ENCODE measurements around the gene FMN1. TPM values are rescaled to one million over a fixed set of nuclear protein-coding genes. Genes with fewer than 3 reads are reported as not detected.

The FMN1 gene
- total RNA-seq, 2 donors from 2014 or later = 2.4 to 3.1 TPM

- Histone ChIP-seq H3K27me3 (no peaks in the 10 kb centered on the region), H3K36me3 (no peaks in the 10 kb centered on the region), H3K9me3 (no peaks in the 10 kb centered on the region), H3K4me1 (peaks cover 0 to 7% of the 10 kb centered on the region in 2 donors), H3K4me3 (no peak overlapping the region), H3K27ac (no peak overlapping the region)
- TF ChIP-seq CTCF (IDR thresholded peaks at IDR 0.05) = no peak
- DNase-seq (ENCODE audit: low spot score) = no peak
Observed at GRCh38 chr15:33008284-33008995, 186.1 kb downstream of the FMN1 start.

GRCh38 chr15:33007303-33007855 is 187.1 kb downstream of the FMN1 start:
- H3K27ac ChIP-seq = no peak overlapping the region
- no peaks in the 10 kb centered on the region for H3K27me3 ChIP-seq
- H3K4me1 ChIP-seq = peaks cover 0 to 7% of the 10 kb centered on the region in 2 donors
- no peak for DNase-seq (ENCODE audit: low spot score)
- no peaks in the 10 kb centered on the region for H3K9me3 ChIP-seq
- H3K36me3 ChIP-seq = no peaks in the 10 kb centered on the region
- peak in 1 of 2 donors; percentile 17 for TF ChIP-seq CTCF (IDR thresholded peaks at IDR 0.05)
- no peak overlapping the region for H3K4me3 ChIP-seq

DNA sequence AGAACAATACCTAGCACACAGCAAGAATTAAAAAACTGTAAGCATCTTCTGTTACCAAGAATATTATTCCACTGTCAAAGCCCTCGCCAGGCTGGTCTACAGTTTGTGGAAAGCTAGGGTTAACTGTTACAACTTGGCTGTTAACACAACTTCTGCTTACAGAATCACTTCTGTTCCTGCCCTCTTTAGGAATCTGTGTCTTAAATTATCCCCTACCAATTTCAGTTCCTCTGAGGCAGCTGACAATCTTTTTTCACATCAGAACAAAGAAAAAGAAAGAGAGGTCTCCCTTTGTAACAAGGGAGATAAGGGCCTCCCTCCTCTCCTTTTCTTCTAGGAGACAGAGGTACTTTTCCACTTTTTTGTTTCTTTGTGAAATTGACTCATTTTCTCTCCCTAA is 188.9 kb downstream of the FMN1 start:
- H3K4me1 ChIP-seq = peaks cover 0 to 7% of the 10 kb centered on the region in 2 donors
- no peaks in the 10 kb centered on the region for H3K9me3 ChIP-seq
- H3K36me3 ChIP-seq = no peaks in the 10 kb centered on the region
- no peak for TF ChIP-seq CTCF (IDR thresholded peaks at IDR 0.05)
- DNase-seq (ENCODE audit: low spot score) = no peak
- no peak overlapping the region for H3K4me3 ChIP-seq
- no peak overlapping the region for H3K27ac ChIP-seq
- no peaks in the 10 kb centered on the region for H3K27me3 ChIP-seq

- H3K27me3 ChIP-seq = no peaks in the 10 kb centered on the region
- H3K36me3 ChIP-seq = no peaks in the 10 kb centered on the region
- no peaks in the 10 kb centered on the region for H3K4me1 ChIP-seq
- no peak overlapping the region for H3K4me3 ChIP-seq
- H3K27ac ChIP-seq = no peak overlapping the region
- no peak for DNase-seq (ENCODE audit: low spot score)
- peaks cover 0 to 8% of the 10 kb centered on the region in 2 donors for H3K9me3 ChIP-seq
- TF ChIP-seq CTCF (IDR thresholded peaks at IDR 0.05) = no peak
Observed at GRCh38 chr15:33001926-33002325, 192.6 kb downstream of the FMN1 start.

- no peaks in the 10 kb centered on the region for H3K36me3 ChIP-seq
- H3K4me1 ChIP-seq = no peaks in the 10 kb centered on the region
- no peak overlapping the region for H3K27ac ChIP-seq
- DNase-seq (ENCODE audit: low spot score) = peak; percentile 67
- TF ChIP-seq CTCF (IDR thresholded peaks at IDR 0.05) = no peak
- no peak overlapping the region for H3K4me3 ChIP-seq
- peaks cover 0 to 8% of the 10 kb centered on the region in 2 donors for H3K9me3 ChIP-seq
- no peaks in the 10 kb centered on the region for H3K27me3 ChIP-seq
Observed at GRCh38 chr15:32998979-32999672, 195.4 kb downstream of the FMN1 start.

Measured in right atrium auricular region (tissue), 2 donors.